ENCODE data around the gene MZT2A.
"Not testable (repeated sequence)": the region's sequence is repeated elsewhere in the genome, so short reads cannot be mapped to it uniquely, and the experiment has no call there.

Gene MZT2A

DNA sequence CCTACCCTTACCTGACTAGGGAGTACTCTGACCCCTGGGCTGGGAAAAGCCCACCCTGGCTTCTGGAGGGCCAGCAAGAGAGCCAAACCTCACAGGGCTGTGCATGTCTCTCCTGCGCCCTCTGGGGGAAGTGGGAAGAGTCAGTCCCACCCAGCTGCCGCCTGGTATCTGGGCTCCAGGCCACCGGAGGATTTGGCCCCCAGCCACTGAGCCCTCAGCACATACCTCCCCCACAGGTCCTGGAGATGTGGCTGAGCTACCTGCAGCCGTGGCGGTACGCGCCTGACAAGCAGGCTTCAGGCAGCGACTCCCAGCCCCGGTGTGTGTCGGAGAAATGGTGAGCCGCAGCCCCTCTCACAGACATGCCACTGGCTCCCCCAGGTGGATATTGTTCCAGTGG lies 24.4 kb upstream of the MZT2A start:
- H3K4me3 ChIP-seq (ENCODE audit: low read depth, low read length); DNase-seq (ENCODE audit: low read depth): not testable (repeated sequence)
- TF ChIP-seq, protein P1, sequence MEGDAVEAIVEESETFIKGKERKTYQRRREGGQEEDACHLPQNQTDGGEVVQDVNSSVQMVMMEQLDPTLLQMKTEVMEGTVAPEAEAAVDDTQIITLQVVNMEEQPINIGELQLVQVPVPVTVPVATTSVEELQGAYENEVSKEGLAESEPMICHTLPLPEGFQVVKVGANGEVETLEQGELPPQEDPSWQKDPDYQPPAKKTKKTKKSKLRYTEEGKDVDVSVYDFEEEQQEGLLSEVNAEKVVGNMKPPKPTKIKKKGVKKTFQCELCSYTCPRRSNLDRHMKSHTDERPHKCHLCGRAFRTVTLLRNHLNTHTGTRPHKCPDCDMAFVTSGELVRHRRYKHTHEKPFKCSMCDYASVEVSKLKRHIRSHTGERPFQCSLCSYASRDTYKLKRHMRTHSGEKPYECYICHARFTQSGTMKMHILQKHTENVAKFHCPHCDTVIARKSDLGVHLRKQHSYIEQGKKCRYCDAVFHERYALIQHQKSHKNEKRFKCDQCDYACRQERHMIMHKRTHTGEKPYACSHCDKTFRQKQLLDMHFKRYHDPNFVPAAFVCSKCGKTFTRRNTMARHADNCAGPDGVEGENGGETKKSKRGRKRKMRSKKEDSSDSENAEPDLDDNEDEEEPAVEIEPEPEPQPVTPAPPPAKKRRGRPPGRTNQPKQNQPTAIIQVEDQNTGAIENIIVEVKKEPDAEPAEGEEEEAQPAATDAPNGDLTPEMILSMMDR (IDR thresholded peaks at IDR 0.05; ENCODE audit: insufficient read depth, low read depth, low read length, missing control alignments), result peak; percentile 22

DNA sequence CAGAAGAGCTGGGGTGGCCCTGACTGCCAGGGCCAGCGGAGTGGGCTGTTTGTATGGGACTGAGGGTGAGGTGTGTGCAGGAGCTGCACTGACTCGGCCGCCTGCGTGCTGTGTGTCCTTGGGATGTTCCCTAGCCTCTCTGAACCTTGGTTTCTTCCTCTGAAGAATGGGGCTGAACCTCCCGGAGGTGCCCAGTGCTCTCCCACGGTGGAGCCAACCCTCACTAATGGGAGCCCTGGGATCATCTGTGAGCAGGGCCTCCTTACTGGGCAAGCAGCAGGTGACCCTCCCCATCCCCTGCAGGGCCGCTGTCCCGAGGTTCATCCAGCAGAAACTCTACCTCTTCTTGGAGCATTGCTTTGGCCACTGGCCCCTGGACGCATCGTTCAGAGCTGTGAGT lies 23.8 kb upstream of the MZT2A start:
- TF ChIP-seq, protein P1 (IDR thresholded peaks at IDR 0.05; ENCODE audit: insufficient read depth, low read depth, low read length, missing control alignments), result no peak
- DNase-seq (ENCODE audit: low read depth), result no peak
- no peak overlapping the region for H3K4me3 ChIP-seq (ENCODE audit: low read depth, low read length)

DNA sequence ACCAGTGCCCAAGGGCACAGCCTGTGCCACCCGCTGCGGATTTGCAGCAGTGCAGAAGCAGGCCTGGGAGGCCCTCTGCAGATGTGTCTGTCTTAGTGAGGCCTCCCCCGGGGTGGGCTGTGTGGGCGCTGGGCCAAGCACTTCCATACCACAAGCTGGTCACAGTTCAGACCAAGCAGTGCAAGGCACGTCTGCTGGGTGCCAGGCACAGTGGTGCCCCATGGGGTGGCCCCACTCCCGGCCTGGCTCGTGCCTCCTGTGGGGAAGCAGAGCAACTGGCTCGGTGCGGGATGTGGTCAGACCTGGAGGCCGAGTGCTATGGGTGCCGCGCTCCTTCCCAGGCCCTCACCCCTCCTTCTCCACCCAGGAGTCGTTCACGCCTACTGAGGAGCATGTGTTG lies 23.0 kb upstream of the MZT2A start:
- not testable (repeated sequence) for H3K4me3 ChIP-seq (ENCODE audit: low read depth, low read length); DNase-seq (ENCODE audit: low read depth)

DNA sequence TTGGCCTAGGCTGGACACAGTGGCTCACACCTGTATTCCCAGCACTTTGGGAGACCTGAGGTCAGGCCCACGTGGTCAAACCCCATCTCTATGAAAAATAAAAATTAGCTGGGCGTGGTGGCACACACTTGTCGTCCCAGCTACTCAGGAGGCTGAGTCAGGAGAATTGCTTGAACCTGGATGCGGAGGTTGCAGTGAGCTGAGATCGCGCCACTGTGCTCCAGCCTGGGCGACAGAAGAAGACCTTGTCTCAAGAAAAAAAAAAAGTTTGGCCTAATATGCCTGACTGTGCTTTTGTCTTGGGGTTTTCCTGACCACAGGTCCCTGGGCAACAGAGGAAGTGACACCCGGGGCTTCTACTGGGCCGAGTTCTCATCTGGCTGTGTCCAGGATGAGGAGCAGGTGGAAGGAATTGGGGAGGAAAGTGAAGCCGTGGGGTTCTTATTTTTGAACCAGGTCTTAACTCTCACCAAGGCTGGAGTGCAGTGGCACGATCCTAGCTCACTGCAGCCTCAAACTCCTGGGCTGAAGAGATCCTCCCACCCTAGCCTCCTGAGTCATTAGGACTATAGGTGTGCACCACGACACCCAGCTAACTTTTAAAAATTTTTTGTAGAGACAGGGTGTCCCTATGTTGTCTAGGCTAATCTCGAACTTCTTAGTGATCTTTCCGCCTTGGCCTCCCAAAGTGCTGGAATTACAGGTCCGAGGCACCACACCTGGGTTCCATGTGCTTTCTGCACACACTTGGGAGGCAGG lies 22.4 kb upstream of the MZT2A start:
- not testable (repeated sequence) for H3K4me3 ChIP-seq (ENCODE audit: low read depth, low read length)
- peak; percentile 72 for DNase-seq (ENCODE audit: low read depth)

DNA sequence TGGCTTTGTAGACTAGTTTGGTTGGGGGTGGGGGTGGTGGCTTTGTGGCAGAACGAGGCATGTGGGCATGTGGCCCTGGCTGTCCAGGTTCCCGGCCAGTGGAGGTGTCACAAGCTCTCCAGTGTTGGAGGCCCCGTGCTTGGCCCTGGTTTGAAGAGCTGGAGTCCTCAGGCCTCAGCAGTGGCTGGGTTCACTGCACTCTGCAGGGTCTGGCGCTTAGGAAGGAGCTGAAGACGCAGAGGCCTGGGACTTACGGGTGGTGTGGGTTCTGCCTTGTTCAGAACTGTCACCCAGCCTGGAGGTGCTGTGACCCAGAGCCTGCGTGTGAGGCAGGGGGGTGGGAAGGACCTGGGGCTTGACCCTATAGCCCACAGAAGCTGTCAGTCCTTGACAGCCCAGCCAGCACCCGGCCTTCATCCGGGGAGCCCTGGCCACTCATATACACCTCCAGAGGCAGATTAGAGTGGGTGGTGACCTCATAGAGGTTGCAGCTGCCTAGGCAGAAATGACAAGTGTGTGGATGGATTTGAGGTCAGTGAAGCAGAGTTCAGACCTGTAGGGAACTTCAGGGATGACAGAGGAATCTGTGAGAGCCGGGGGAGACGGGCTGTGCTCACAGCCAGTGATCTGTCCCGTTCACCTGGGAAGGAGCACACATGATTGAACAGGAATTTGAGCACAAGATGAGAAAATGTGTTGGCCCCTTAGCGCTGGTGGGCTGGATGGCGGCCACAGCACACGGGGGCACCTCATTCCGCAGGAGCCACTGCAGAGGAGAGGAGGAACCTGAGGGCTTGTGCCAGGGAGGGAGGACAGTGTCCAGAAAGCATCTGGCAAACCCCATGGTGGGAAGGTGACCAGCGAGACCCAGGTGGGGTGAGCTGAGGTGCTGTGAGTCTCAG lies 20.0 kb upstream of the MZT2A start:
- not testable (repeated sequence) for DNase-seq (ENCODE audit: low read depth); H3K4me3 ChIP-seq (ENCODE audit: low read depth, low read length)

DNA sequence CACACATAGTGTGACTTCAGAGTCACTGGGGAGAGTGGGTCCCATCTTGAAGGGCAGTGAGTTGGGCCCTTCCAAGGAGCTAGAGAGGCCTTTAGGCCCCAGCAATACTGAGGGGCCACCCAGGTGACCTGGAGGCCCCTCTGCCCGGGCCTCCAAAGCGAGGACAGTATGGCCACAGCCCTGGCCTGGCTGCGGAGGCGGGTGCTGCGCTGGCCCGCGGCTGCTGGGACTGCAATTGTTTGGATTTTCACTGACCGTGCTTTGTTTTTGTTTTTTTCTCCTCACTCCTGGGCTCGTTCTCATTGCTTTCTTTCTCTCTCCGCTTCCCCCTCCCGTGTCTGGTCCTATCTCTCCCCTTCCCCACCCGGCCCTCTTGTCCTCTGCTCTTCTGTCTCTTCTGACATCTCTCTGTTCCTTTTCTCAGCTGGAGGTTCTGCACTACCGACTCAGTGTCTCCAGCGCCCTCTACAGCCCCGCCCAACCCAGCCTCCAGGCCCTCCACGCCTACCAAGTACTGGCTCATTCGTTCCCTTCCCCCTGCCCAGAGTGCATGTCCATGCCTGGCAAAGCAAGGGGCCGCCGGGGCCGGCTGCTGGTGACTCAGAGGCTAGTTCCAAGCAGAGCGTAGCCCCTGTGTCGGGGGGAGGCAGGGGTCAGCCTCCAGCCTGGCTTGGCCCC lies 19.2 kb upstream of the MZT2A start:
- H3K4me3 ChIP-seq (ENCODE audit: low read depth, low read length); DNase-seq (ENCODE audit: low read depth): not testable (repeated sequence)

DNA sequence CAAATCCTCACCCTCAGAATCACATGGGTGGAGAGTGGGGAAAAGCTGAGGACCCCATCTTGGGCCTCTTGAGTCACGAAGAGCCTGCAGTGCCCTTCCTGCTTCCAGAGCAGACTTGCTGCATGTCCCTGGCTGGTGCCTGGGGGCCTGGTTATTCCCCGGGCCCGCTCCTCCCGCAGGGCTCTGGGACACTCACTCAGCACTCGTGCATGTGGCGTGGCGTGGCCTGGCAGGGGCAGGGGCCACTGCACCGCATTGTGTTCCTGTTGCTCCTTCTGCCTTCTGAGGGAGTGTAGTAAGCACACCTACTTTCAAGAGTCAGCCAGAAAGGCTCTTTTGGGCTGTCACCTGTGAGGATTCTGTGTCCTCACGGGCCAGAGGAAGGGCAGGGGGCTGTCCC lies 17.4 kb upstream of the MZT2A start:
- TF ChIP-seq, protein P1 (IDR thresholded peaks at IDR 0.05; ENCODE audit: insufficient read depth, low read depth, low read length, missing control alignments), result no peak
- no peak overlapping the region for H3K4me3 ChIP-seq (ENCODE audit: low read depth, low read length)
- DNase-seq (ENCODE audit: low read depth), result no peak

DNA sequence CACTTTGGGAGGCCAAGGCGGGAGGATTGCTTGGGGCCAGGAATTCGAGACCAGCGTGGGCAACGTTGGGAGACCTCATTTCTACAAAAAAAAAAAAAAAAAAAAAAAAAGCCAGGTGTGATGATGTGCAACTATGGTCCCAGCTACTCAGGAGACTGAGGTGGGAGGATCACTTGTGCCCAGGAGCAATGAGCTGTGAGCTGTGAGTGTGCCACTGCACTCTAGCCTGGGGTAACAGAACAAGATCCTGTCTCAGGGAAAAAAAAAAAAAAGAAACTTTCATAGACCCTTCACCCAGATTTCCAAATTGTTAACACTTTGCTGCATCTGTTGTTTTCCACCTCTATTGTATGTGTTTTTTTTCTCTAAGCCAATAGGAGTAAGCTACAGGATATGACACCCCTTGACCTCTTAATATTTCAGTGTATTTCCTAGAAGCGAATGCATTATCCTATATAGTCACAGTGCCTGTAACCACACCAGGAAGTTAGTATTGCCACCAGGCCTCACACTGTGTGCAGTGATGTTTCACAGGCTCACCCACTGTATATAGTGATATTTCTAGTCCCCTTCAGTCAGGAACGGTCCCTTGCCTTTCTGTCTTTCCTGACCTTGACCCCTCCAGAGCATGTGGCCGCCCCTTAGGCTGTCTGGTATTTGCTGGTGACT lies 12.0 kb upstream of the MZT2A start:
- H3K4me3 ChIP-seq (ENCODE audit: low read depth, low read length); DNase-seq (ENCODE audit: low read depth): not testable (repeated sequence)

DNA sequence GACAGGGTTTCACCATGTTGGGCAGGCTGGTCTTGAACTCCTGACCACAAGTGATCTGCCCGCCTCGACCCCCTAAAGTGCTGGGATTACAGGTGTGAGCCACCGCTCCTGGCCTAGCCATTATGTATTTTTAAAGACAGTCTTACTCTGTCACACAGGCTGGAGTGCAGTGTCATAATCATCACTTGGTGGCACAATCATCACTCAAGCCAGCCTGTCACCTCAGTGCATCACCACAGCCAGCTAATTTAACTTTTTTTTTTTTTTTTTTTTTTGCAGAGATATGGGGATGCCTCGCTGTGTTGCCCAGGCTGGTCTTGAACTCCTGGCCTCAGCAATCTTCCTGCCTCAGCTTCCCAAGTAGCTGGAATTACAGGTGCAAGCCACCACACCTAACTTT lies 11.4 kb upstream of the MZT2A start:
- not testable (repeated sequence) for DNase-seq (ENCODE audit: low read depth); H3K4me3 ChIP-seq (ENCODE audit: low read depth, low read length)

DNA sequence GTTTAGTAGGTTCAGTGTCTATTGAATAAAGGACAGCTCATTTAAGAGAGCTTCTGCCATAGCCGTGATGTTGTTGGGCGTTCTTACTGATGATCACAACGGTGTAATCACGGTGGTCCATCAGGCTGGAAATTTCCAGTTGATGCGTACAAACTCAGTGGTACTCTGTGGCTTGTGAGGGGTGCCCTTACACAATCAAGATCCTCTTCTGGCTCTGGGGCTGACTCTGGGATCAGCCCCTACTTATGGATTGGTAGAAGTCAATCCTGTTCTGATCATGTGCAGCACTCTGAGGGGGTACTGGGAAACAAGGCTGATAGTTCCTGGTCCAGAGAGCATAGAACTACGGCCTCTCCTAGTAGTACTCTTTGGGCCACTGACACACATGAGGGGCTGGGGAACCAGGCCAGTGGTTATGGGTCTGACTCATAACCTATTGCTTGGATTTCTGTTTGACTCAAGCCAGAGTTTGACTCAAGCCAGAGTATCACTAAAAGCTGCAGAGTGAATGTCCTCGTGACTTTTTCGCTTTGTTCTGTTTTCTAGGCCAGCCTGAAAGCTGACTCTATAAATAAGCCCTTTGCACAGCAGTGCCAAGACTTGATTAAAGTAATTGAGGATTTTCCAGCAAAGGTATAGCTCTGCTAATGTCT lies 6.2 kb upstream of the MZT2A start:
- peak; percentile 84 for DNase-seq (ENCODE audit: low read depth)
- H3K4me3 ChIP-seq (ENCODE audit: low read depth, low read length), result peak overlapping the region; percentile 24; the same call in 1 of the 2 replicates

DNA sequence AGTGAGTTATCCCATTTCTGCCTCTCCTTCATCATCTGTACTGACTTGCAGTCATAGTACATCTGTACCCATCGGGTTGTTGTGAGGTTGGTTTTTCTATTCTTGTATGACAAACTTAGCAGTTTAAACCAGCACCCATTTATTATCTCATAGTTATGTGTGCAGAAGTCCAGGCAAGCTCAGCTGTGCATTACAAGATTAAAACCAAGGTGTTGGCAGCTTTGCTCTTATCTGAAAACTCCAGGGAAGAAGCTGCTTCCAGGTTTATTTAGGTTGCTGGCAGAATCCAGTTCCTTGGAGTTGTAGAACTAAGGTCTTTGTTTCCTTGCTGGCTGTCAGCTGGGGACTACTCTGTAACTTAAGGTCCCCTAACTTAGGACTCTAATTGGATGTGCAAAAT lies 3.3 kb upstream of the MZT2A start:
- not testable (repeated sequence) for DNase-seq (ENCODE audit: low read depth); H3K4me3 ChIP-seq (ENCODE audit: low read depth, low read length)

Measured in GM12865 (cell line).